Activated CD4-positive, alpha-beta T cell treated with anti-CD3 and anti-CD28 coated beads, Interleukin-2, amount 10 ng/mL, durations not matched to agents 24 days and 14 days (primary cell): Measurements from ENCODE around the gene PTPRF. TPM values are rescaled to one million over a fixed set of nuclear protein-coding genes. Genes with fewer than 3 reads are reported as not detected.

Experiments used
- DNase-seq: peaks from one replicate; pipeline ENCODE4 v3.0.0; 2022
- H3K27ac Mint-ChIP-seq: one replicate; pipeline ENCODE4 v1.8.0; 2022; ENCODE audit warnings: mild to moderate bottlenecking, mixed read lengths
- H3K27me3 Mint-ChIP-seq: one replicate; pipeline ENCODE4 v1.8.0; 2022; ENCODE audit warnings: mixed read lengths
- H3K36me3 Mint-ChIP-seq: one replicate; pipeline ENCODE4 v1.8.0; 2022; ENCODE audit warnings: low read depth, mild to moderate bottlenecking, mixed read lengths
- H3K4me1 Mint-ChIP-seq: one replicate; pipeline ENCODE4 v1.8.0; 2021; ENCODE audit warnings: mixed read lengths
- H3K4me3 Mint-ChIP-seq: one replicate; pipeline ENCODE4 v1.8.0; 2022; ENCODE audit warnings: mild to moderate bottlenecking, moderate library complexity, mixed read lengths
- H3K9me3 Mint-ChIP-seq: one replicate; pipeline ENCODE4 v1.8.0; 2021; ENCODE audit warnings: mixed read lengths
- intact Hi-C: fragments of 100-400 bp; cut with micrococcal nuclease; formaldehyde crosslinking; loops from one replicate; pipeline ENCODE4 v1.15.1; 2023
- total RNA-seq: library from RNA; stranded (reverse); gene quantifications from 2 replicates; pipeline ENCODE4 v1.2.3, GENCODE V29; 2022

PTPRF gene
- total RNA-seq, 1 donor from 2014 or later, result 2.1 TPM

GRCh38 chr1:43560286-43560685 lies 29.6 kb downstream of the PTPRF start:
- no peak for DNase-seq
- no peaks in the 10 kb centered on the region for H3K36me3 Mint-ChIP-seq
- no peak overlapping the region for H3K4me3 Mint-ChIP-seq
- peaks cover 4% of the 10 kb centered on the region for H3K4me1 Mint-ChIP-seq
- intact Hi-C loops, result no loop called here
- no peaks in the 10 kb centered on the region for H3K9me3 Mint-ChIP-seq
- H3K27ac Mint-ChIP-seq, result no peak overlapping the region
- H3K27me3 Mint-ChIP-seq, result no peaks in the 10 kb centered on the region

- H3K27me3 Mint-ChIP-seq, result no peaks in the 10 kb centered on the region
- intact Hi-C loops, result no loop called here
- H3K9me3 Mint-ChIP-seq, result no peaks in the 10 kb centered on the region
- H3K4me3 Mint-ChIP-seq, result no peak overlapping the region
- H3K36me3 Mint-ChIP-seq, result no peaks in the 10 kb centered on the region
- DNase-seq, result no peak
- peaks cover 8% of the 10 kb centered on the region for H3K4me1 Mint-ChIP-seq
- no peak overlapping the region for H3K27ac Mint-ChIP-seq
These were observed 33.3 kb downstream of the PTPRF start for GRCh38 chr1:43563876-43564539.

GRCh38 chr1:43564551-43565348 lies 34.1 kb downstream of the PTPRF start:
- peaks cover 8% of the 10 kb centered on the region for H3K4me1 Mint-ChIP-seq
- no peak overlapping the region for H3K27ac Mint-ChIP-seq
- peak overlapping the region; percentile 75 for H3K4me3 Mint-ChIP-seq
- H3K36me3 Mint-ChIP-seq, result no peaks in the 10 kb centered on the region
- intact Hi-C loops, result no loop called here
- no peak for DNase-seq
- H3K27me3 Mint-ChIP-seq, result no peaks in the 10 kb centered on the region
- no peaks in the 10 kb centered on the region for H3K9me3 Mint-ChIP-seq

GRCh38 chr1:43565600-43566360 lies 35.1 kb downstream of the PTPRF start:
- intact Hi-C loops, result no loop called here
- Mint-ChIP-seq H3K27me3 (no peaks in the 10 kb centered on the region), H3K27ac (no peak overlapping the region), H3K9me3 (no peaks in the 10 kb centered on the region), H3K36me3 (no peaks in the 10 kb centered on the region), H3K4me3 (peak overlapping the region; percentile 75), H3K4me1 (peaks cover 8% of the 10 kb centered on the region)
- peak; percentile 91 for DNase-seq

GRCh38 chr1:43566382-43567044 lies 35.8 kb downstream of the PTPRF start:
- Mint-ChIP-seq H3K4me1 (peaks cover 8% of the 10 kb centered on the region), H3K36me3 (no peaks in the 10 kb centered on the region), H3K27me3 (no peaks in the 10 kb centered on the region), H3K27ac (no peak overlapping the region), H3K9me3 (no peaks in the 10 kb centered on the region), H3K4me3 (peak overlapping the region; percentile 75)
- intact Hi-C loops, result no loop called here
- DNase-seq, result no peak

GRCh38 chr1:43569175-43569574 lies 38.5 kb downstream of the PTPRF start:
- no peak for DNase-seq
- no peaks in the 10 kb centered on the region for H3K9me3 Mint-ChIP-seq

GRCh38 chr1:43570277-43570676 lies 39.6 kb downstream of the PTPRF start:
- no peak for DNase-seq
- Mint-ChIP-seq H3K9me3 (no peaks in the 10 kb centered on the region), H3K4me1 (peaks cover 4% of the 10 kb centered on the region), H3K36me3 (no peaks in the 10 kb centered on the region), H3K27ac (no peak overlapping the region), H3K27me3 (no peaks in the 10 kb centered on the region), H3K4me3 (no peak overlapping the region)
- intact Hi-C loops, result no loop called here

More at GRCh38 chr1:43569175-43569574, 38.5 kb downstream of the PTPRF start:
- no peak overlapping the region for H3K4me3 Mint-ChIP-seq
- intact Hi-C loops, result no loop called here
- H3K27me3 Mint-ChIP-seq, result no peaks in the 10 kb centered on the region
- H3K27ac Mint-ChIP-seq, result no peak overlapping the region
- no peaks in the 10 kb centered on the region for H3K36me3 Mint-ChIP-seq
- peaks cover 8% of the 10 kb centered on the region for H3K4me1 Mint-ChIP-seq

GRCh38 chr1:43570715-43571114 lies 40.0 kb downstream of the PTPRF start:
- H3K9me3 Mint-ChIP-seq, result no peaks in the 10 kb centered on the region
- H3K27me3 Mint-ChIP-seq, result no peaks in the 10 kb centered on the region
- H3K36me3 Mint-ChIP-seq, result no peaks in the 10 kb centered on the region
- H3K27ac Mint-ChIP-seq, result no peak overlapping the region
- intact Hi-C loops, result no loop called here
- DNase-seq, result no peak
- no peak overlapping the region for H3K4me3 Mint-ChIP-seq
- peaks cover 4% of the 10 kb centered on the region for H3K4me1 Mint-ChIP-seq

- DNase-seq, result no peak
- Mint-ChIP-seq H3K36me3 (no peaks in the 10 kb centered on the region), H3K9me3 (no peaks in the 10 kb centered on the region), H3K27me3 (no peaks in the 10 kb centered on the region), H3K4me3 (no peak overlapping the region), H3K4me1 (no peaks in the 10 kb centered on the region), H3K27ac (no peak overlapping the region)
- intact Hi-C loops, result no loop called here
These were observed 41.4 kb downstream of the PTPRF start for GRCh38 chr1:43572084-43572483.

GRCh38 chr1:43572538-43572937 lies 41.9 kb downstream of the PTPRF start:
- intact Hi-C loops, result no loop called here
- Mint-ChIP-seq H3K27ac (no peak overlapping the region), H3K4me3 (no peak overlapping the region)

GRCh38 chr1:43573066-43573800 lies 42.5 kb downstream of the PTPRF start:
- intact Hi-C loops, result no loop called here
- no peak overlapping the region for H3K4me3 Mint-ChIP-seq

More at GRCh38 chr1:43572538-43572937, 41.9 kb downstream of the PTPRF start:
- Mint-ChIP-seq H3K36me3 (no peaks in the 10 kb centered on the region), H3K9me3 (no peaks in the 10 kb centered on the region), H3K27me3 (no peaks in the 10 kb centered on the region), H3K4me1 (no peaks in the 10 kb centered on the region)
- DNase-seq, result no peak

GRCh38 chr1:43576521-43576920 lies 45.8 kb downstream of the PTPRF start:
- intact Hi-C loops, result no loop called here
- H3K9me3 Mint-ChIP-seq, result no peaks in the 10 kb centered on the region
- H3K36me3 Mint-ChIP-seq, result no peaks in the 10 kb centered on the region
- no peak overlapping the region for H3K27ac Mint-ChIP-seq
- H3K4me1 Mint-ChIP-seq, result no peaks in the 10 kb centered on the region
- DNase-seq, result no peak
- H3K27me3 Mint-ChIP-seq, result no peaks in the 10 kb centered on the region
- no peak overlapping the region for H3K4me3 Mint-ChIP-seq

More at GRCh38 chr1:43573066-43573800, 42.5 kb downstream of the PTPRF start:
- no peaks in the 10 kb centered on the region for H3K4me1 Mint-ChIP-seq
- H3K9me3 Mint-ChIP-seq, result no peaks in the 10 kb centered on the region
- no peak for DNase-seq
- no peak overlapping the region for H3K27ac Mint-ChIP-seq
- H3K36me3 Mint-ChIP-seq, result no peaks in the 10 kb centered on the region
- H3K27me3 Mint-ChIP-seq, result no peaks in the 10 kb centered on the region
